ENCODE results near the gene SHOC2. TPM values are rescaled to one million over a fixed set of nuclear protein-coding genes. Genes with fewer than 3 reads are reported as not detected.

Gene SHOC2
- total RNA-seq, 1 donor from 2014 or later: 48.9 TPM

GRCh38 chr10:111037858-111038257 lies 118.5 kb downstream of the SHOC2 start:
- H3K36me3 Mint-ChIP-seq (ENCODE audit: low read depth, unreplicated experiment): peaks cover 15% of the 10 kb centered on the region
- peak; percentile 58 for TF ChIP-seq CTCF (IDR thresholded peaks at IDR 0.05; ENCODE audit: unreplicated experiment)
- no peak overlapping the region for H3K4me3 Mint-ChIP-seq (ENCODE audit: unreplicated experiment)
- H3K4me1 Mint-ChIP-seq (ENCODE audit: unreplicated experiment): no peaks in the 10 kb centered on the region
- H3K9me3 Mint-ChIP-seq (ENCODE audit: unreplicated experiment): peaks cover 16% of the 10 kb centered on the region
- H3K27me3 Mint-ChIP-seq (ENCODE audit: unreplicated experiment): peaks cover 2% of the 10 kb centered on the region
- no peak overlapping the region for H3K27ac Mint-ChIP-seq (ENCODE audit: unreplicated experiment)
- DNase-seq (ENCODE audit: low spot score): no peak

DNA sequence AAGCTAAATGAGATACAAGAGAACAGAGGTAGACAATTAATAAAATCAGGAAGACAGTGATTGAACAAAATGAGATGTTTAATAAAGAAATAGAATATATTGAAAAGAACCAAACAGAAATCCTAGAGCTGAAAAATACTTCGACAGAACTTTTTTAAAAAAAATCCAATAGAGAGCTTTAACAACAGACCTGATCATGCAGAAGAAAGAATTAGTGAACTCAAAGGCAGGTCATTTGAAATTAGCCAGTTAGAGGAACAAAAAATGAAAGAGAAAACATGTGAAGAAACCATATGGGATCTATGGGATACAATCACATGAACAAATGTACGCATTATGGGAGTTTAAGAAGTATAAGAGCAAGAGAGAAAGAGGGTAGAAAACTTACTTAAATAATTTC lies 120.1 kb downstream of the SHOC2 start:
- H3K4me1 Mint-ChIP-seq (ENCODE audit: unreplicated experiment): no peaks in the 10 kb centered on the region
- TF ChIP-seq CTCF (IDR thresholded peaks at IDR 0.05; ENCODE audit: unreplicated experiment): no peak
- H3K36me3 Mint-ChIP-seq (ENCODE audit: low read depth, unreplicated experiment): peaks cover 6% of the 10 kb centered on the region
- no peaks in the 10 kb centered on the region for H3K27me3 Mint-ChIP-seq (ENCODE audit: unreplicated experiment)
- H3K9me3 Mint-ChIP-seq (ENCODE audit: unreplicated experiment): peaks cover 17% of the 10 kb centered on the region
- H3K27ac Mint-ChIP-seq (ENCODE audit: unreplicated experiment): no peak overlapping the region
- no peak overlapping the region for H3K4me3 Mint-ChIP-seq (ENCODE audit: unreplicated experiment)
- DNase-seq (ENCODE audit: low spot score): no peak

DNA sequence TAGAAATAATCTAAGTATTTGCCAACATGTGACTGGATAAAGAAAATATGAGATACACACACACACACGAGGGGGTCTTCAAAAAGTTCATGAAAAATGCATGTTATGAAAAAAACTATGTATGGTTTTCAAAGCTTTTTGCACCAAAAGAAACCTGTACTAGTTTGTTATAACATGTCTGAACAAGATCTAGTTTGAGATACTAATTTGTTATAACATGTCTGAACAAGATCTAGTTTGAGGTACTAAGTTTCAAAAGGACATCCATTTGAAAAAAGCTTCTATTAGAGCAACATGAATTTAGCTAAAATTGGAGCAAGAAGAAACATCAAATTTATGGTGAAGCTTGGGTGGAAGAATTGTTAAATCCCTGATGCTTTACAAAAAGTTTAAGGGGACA lies 137.6 kb downstream of the SHOC2 start:
- H3K27ac Mint-ChIP-seq (ENCODE audit: unreplicated experiment): no peak overlapping the region
- H3K4me3 Mint-ChIP-seq (ENCODE audit: unreplicated experiment): no peak overlapping the region

More for the DNA sequence above, 137.6 kb downstream of the SHOC2 start:
- no peak for TF ChIP-seq CTCF (IDR thresholded peaks at IDR 0.05; ENCODE audit: unreplicated experiment)
- H3K27me3 Mint-ChIP-seq (ENCODE audit: unreplicated experiment): peaks cover 2% of the 10 kb centered on the region
- H3K4me1 Mint-ChIP-seq (ENCODE audit: unreplicated experiment): peaks cover 5% of the 10 kb centered on the region
- no peaks in the 10 kb centered on the region for H3K36me3 Mint-ChIP-seq (ENCODE audit: low read depth, unreplicated experiment)
- H3K9me3 Mint-ChIP-seq (ENCODE audit: unreplicated experiment): no peaks in the 10 kb centered on the region
- DNase-seq (ENCODE audit: low spot score): no peak

Small RNA genes lying within 50 kb of the gene (microRNA-seq; reads per million reads assigned to microRNA genes)
- gene MIR548E (ENCODE audit: unreplicated experiment): 2.7 reads per million, percentile 36 among the genes with 10 or more reads in this experiment

Other genes starting within 250 kb of the SHOC2 start
- 50.4 TPM for gene PDCD4, start 47.7 kb upstream of the SHOC2 start, total RNA-seq (ENCODE audit: unreplicated experiment)
- gene BBIP1, start 424 bp upstream of the SHOC2 start, total RNA-seq (ENCODE audit: unreplicated experiment): 23.6 TPM
- gene ADRA2A, start 157.4 kb downstream of the SHOC2 start, total RNA-seq (ENCODE audit: unreplicated experiment): 1.5 TPM

All from endothelial cell (in vitro differentiated cells).